HG03064 (cell line): ENCODE measurements around the gene SERPINA3.

ENCODE experiments used
- ATAC-seq: cut with Tn5 transposase; IDR thresholded peaks from one replicate; pipeline ENCODE4 v1.9.1; 2021; ENCODE audit warnings: low read depth; ENCODE audit not compliant: unreplicated experiment

Gene SERPINA3

DNA sequence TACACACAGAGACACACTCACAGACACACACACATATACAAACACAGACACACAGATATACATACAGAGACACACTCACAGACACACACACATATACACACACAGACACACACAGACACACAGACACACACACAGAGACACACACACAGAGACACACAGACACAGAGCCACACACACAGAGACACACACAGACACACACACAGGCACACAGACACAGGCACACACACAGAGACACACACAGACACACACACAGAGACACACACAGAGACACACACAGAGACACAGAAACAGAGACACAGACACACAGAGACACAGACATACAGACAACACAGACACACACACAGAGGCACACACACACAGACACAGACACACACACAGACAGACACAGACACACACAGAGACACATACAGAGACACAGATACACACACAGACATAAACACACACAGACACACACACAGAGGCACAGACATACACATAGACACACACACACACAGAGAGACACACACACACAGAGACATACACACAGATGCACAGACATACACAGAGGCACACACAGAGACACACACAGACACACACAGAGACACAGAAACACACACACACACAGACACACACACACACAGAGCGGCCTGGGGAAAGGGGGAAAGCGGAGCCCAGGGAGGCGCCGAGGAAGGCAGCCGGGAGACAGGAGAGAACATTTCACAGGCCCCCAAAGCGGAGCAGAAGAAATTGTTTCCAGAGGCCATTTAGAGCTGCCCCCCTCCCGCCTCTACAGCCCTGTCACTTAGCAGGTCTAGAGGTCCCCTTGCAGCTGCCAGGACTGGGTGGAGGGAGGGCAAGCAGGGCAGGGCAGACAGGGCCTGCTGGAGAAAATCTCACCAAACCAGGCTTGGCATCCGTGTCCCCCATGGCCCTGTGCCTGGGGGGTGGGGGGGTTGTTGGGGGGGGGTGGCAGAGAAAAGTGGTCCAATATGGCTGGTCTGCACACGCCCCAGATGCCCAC, 38.9 kb downstream of the SERPINA3 start:
- ATAC-seq = no peak

DNA sequence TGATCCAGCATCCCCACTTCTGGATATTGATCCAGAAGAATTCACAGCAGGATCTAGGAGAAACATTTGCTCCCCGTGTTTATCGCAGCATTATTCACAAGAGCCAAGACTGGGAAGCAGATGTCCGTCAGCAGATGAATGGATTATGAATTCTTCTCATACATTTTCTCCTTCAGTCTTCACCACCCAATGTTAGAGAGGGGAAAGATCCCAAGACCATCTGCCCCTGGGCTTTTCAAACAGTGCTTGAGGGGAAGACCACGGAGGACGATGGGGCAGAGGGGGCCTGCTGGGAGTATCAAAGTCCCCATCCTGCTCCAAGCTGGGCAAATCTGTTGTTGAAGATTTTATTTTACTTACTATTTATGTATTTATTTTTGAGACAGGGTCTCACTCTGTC, 41.1 kb downstream of the SERPINA3 start:
- no peak for ATAC-seq

DNA sequence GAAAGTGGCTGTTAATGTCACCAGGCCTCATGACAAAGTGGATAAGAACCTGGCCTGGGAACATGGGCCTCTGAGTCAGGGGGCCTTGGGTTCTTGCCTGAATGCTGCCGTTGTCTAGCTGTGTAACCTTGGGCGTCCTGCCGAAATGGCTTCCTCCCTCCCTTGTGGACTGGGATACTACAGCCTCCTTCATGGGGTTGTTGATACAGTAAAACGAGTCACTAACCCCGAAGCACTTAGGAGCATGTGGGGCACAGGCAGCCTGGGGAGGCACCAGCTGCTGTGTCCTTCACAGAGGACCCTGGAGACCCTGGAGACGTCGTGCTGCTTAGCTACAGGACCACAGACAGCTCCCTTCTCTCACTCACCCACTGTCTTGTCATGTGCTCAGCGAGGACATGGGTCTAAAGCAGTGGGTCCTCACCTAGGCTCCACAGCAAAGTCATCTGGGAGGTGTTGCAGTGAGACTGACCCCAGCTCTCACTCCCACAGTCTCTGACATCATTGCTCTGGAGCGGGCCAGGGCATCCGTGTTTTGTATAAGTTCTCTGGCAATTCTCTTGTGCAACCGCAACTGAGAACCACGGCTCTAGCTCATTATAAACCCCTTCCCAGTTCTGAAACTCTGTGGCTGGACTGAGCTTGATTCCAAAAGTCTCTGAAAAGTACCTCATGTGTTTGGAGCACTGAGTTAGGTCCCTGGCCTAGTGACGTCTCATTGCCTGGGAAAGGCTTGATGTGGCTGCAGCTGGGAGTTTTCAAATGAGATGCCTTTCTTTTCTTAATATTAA, 42.1 kb downstream of the SERPINA3 start:
- ATAC-seq = no peak

DNA sequence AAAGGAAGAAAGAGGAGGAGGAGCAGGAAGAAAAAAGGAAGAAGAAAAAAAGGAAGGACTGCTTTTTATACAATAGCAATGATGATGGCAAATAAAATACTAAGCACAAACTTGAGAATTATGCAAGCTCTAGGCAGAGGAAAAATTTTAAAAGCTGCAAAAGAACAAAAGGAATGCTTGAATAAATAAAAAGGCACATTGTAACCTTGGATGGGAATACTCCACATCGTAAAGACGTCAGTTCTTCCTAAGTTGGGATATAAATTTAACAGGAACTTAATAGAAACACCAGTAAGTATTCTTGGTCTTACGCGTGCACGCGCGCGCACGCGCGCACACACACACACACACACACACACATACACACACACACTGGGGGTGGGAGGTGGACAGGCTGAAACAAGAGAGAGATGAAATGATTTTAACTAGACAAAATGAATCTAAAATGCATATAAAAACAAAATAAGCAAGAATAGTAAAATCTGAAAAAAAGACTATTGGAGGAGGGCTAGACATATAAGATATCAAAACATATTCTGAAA, 43.0 kb downstream of the SERPINA3 start:
- no peak for ATAC-seq

DNA sequence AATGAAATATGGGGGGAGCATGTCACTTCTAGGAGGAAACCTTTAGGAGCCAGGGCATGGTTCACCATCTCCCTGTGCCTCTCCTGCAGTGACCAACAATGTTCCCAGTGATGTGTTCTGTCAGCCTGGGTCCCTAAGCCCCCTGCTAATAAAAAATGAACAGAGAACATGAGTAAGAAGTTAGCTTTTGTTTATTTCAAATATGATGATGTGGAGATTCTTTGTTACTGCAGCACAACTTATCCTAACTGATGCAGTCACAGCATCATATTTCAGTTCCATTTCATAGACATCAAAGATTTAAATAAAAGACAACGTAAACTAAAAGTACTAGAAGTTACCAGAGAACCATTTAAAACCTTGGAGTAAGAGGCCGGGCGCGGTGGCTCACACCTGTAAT, 43.9 kb downstream of the SERPINA3 start:
- ATAC-seq = no peak

DNA sequence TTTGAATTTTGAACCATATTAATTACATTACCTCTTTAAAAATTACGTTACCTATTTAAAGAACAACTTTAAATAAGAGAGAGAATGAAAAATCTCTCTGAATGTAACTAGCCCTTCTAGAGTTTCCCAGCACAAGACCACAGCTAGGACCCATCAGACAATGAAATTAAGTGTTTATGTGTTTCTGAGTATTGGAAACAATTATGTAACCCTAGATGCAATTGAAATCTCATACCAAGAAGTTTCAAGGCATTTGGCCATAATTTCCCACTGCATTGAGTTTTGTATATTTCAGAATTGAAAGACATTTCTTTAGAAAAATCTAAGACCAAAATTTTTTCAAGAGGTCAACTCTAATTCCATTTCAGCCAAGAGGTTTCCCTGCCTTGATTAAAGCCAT, 47.1 kb downstream of the SERPINA3 start:
- ATAC-seq = no peak

DNA sequence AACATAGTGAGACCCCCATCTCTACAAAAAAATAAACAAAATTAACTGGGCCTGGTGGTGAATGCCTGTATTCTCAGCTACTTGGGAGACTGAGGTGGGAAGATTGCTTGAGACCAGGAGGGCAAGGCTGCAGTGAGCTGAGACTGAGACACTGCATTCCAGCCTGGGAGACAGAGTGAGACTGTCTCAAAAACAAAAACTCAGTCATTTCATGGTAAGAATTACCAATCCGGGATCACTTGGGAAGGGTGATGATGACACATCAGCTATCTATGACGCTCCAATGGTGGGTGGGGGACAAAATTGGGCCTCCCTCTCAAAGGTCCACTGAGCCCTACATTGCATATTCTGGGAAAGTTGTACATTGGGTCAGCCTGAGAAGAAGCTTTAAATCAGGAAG, 47.7 kb downstream of the SERPINA3 start:
- ATAC-seq = no peak

DNA sequence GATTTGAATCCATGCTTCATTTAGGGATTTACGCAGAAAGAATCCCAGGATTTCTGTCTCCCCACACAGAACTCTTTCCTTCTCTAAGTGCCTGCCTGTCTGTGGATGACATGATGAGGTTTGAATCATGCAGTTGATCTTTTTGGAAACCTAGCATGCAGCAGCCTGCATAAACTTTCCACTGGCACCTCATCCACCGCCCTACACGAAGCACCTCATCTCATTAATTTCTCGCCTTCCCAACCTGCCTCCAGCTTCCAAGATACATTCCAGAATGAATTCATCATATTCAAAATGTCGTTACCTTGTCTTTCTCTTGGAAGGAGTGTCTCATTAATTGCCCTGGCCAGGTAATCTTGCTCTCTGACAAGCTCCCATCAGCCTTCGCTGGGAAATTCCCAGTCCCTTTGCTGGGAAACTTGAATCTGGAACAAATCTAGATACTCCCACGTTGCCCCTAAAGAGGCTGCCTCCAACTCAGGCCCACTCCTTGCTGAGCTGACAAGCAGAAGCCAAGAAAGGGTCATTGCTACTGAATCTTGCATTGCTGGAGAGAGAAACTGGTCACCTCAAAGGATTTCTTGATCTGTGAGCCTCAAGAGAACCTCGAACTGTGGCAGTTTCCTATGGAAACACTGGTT, 48.2 kb downstream of the SERPINA3 start:
- no peak for ATAC-seq

DNA sequence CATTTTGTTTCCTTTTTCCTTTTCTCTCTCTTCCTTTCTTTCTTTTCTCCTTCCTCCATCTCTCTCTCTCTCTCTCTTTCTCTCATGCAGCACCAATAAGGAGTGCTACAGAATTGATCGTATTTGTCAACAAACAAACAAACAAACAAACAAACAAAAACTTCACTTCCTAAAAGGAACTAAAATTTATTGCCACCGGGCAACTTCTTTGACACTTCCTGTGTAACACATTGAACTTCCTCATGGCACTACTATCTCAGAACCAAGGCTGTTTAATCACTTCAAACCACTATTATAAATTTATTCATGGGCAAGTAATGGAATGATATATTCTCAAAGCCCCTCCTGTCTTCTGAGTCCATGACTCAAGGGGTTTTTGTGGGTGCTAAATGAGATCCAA, 51.3 kb downstream of the SERPINA3 start:
- ATAC-seq = no peak

DNA sequence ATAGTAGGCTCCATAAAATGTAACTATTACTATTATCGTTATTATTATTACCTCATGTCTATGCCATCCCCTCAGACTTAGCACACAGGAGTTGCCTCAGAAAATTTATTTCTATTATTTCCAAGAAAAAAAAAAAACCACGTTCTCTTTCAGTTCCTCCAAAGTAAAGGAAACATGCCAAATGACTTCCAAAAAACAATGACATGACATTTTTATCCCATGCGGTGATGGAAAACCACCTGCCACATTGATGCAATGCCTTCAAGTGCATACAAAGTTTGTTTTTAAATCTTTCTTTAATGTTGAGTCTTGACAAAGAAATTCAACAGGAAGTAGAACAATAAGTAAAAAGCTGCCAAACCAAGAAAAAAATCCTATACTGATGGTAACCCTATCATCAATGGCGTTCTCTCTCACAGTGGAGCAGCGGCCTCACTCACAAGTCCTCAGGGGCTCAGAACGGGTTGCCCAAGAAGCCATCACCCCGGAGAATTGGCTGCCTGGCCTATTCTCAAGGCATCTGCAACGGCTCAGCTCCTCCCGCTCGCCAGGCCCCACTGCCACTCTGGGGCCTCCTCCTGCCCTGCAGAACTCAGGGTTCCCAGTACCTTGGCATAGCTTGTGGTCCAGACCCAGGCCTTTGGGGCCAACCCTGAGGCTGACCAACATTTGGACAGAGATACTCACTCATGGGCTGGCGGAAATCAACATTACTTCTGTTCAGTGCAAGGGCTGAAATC, 51.9 kb downstream of the SERPINA3 start:
- ATAC-seq = no peak

DNA sequence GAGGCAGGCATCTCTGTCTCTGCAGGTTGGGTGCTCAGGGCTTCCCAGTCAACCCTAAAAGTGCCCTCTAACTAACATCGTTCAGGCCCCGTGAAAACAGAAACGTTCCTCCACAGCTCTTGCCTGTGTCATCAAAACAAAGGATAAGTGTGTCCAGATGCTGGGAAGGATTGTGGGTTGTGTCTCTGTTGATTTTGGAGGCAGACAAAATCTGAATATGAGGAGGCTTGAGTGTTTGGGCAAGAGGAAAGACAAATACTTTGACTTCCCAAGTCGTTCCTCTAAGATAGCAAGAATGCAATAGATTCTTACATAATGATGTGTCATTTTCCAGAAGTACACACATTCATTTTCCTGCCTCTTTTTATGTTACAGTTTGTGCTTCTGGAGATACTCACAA, 52.9 kb downstream of the SERPINA3 start:
- no peak for ATAC-seq

DNA sequence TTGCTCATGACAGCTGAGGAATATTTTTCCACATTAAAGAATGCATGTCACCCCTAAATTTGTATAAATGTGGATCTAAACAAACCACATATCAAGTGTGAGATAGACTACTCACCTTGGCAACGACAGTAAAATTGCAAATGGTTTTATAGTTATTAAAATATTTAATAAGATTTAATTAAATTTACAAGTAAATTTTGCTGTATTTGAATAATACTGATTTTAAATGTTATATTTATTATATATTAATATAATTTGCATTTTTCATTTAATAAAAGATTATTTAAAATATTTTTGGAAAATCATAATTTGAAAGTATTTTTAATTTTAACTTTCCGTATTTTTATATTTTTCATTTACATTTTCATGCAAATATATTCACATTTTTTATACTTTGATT, 53.4 kb downstream of the SERPINA3 start:
- ATAC-seq = no peak

DNA sequence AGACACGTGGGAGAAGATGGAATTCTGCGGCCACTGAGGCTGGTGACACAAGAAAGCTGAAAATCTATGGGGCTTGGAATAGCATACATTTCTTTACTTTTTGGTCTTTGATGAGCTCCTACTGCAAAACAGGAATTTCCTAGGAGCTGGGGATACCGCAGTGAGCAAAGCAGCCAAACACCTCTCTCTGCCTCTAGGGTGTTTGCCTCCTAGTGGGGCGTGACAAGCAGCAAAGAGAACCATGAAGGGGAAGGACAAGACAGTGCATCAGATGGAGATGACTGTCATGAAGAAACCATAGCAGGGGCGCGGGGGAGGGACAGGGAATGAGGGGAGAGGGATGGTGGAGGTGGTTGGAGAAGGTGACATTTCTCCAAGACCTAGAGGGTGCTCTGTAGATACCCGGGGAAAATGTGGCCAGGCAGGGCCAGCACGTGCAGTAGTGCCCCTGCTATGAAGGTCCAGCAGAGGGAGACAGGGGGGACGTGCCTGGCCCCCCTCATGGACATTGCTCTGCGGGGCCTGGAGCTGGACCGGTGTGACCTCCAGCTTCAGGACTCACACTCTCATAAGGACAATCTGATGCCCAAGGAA, 58.6 kb downstream of the SERPINA3 start:
- no peak for ATAC-seq

DNA sequence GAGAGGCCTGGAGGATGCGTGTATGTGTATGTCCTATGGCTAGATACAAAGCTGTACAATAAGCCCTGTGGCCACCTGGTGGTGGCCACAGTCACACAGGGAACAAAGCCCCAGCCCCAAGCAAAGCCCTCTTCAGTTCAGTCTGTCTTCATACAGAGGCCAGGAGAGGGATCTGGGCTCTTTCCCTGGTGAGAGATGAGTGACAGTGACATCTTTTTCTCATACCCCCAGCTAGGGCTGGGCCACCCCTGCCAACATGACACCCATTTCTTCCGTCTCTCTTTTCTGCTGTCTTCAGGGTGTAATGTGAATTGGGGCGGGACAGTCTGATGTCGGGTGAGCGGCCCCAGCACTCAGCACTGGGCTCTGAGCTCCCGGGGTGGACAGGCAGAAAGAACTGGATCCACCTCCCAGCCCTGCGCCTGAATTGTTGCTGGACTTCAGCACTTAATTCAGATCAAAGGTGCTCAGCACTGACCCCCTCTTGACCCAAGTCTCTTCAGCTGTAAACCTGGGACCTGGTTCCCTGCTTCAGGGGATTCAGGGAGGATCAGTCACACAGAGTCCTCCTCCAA, 59.8 kb downstream of the SERPINA3 start:
- no peak for ATAC-seq

DNA sequence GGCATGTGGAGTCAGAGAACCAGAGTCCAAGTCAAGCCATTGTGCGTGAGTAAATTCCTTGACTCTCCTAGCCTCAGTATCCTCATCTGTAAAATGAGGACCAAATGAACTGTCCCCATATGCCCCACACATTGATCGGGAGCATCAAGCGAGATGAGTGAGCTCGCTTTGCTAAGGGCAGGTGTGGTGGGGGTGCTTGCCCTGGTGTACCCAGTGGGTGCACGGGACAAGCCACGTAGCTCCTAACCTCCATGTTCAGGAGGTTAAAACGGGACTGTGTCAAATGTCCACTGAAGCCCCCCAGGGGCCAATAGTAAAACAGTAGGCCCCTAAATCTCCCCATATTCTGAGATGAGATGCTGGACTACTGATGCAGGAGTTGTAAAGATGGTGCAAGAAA, 60.9 kb downstream of the SERPINA3 start:
- ATAC-seq = no peak
